ENCODE data around the gene NEK8.

Gene NEK8

GRCh38 chr17:28711723-28712031, 16.9 kb upstream of the NEK8 start, which contains the start of gene PROCA1:
TSS of gene PROCA1 (minus strand) at chr17:28711888. CDS start at chr17:28711660, 228 bp downstream.
- intact Hi-C loops (cut with DNase I; ENCODE audit: low total_unique reads): no loop called here
- DNase-seq: no peak
- peak within 1 kb of the TSS; percentile 90 to 98 for H3K27ac ChIP-seq
- H3K4me1 ChIP-seq: peaks cover 0 to 29% (median 20%) of the 10 kb centered on the region in 4 donors
- H3K9me3 ChIP-seq: no peaks in the 10 kb centered on the region
- TF ChIP-seq CTCF (IDR thresholded peaks at IDR 0.05): no peak
- peak within 1 kb of the TSS; percentile 60 to 72 for H3K4me3 ChIP-seq
- no peaks in the 10 kb centered on the region for H3K27me3 ChIP-seq
- peaks cover 11 to 26% (median 23%) of the 10 kb centered on the region in 3 donors for H3K36me3 ChIP-seq

GRCh38 chr17:28712032-28712704, 16.4 kb upstream of the NEK8 start:
- intact Hi-C loops (cut with DNase I; ENCODE audit: low total_unique reads): no loop called here

GRCh38 chr17:28712705-28713415, 15.7 kb upstream of the NEK8 start:
- Histone ChIP-seq H3K9me3 (no peaks in the 10 kb centered on the region), H3K27me3 (no peaks in the 10 kb centered on the region), H3K4me1 (peaks cover 0 to 32% (median 23%) of the 10 kb centered on the region in 4 donors), H3K36me3 (peaks cover 11 to 26% (median 23%) of the 10 kb centered on the region in 3 donors), H3K4me3 (no peak overlapping the region), H3K27ac (peak overlapping the region in 1 of 2 donors; percentile 98)
- TF ChIP-seq CTCF (IDR thresholded peaks at IDR 0.05): no peak
- intact Hi-C loops (cut with DNase I; ENCODE audit: low total_unique reads): no loop called here
- no peak for DNase-seq

More at GRCh38 chr17:28712032-28712704, 16.4 kb upstream of the NEK8 start:
- Histone ChIP-seq H3K36me3 (peaks cover 11 to 26% (median 23%) of the 10 kb centered on the region in 3 donors), H3K27me3 (no peaks in the 10 kb centered on the region), H3K27ac (peak overlapping the region; percentile 90 to 98), H3K9me3 (no peaks in the 10 kb centered on the region), H3K4me3 (peak overlapping the region; percentile 60 to 72), H3K4me1 (peaks cover 0 to 32% (median 22%) of the 10 kb centered on the region in 4 donors)
- TF ChIP-seq CTCF (IDR thresholded peaks at IDR 0.05): no peak
- DNase-seq: peak in 1 of 2 donors; percentile 38

GRCh38 chr17:28714281-28714680, 14.3 kb upstream of the NEK8 start:
- no peak for TF ChIP-seq CTCF (IDR thresholded peaks at IDR 0.05)
- no peak overlapping the region for H3K27ac ChIP-seq
- intact Hi-C loops (cut with DNase I; ENCODE audit: low total_unique reads): no loop called here

GRCh38 chr17:28715217-28715616, 13.4 kb upstream of the NEK8 start:
- no peak for TF ChIP-seq CTCF (IDR thresholded peaks at IDR 0.05)
- no peak overlapping the region for H3K27ac ChIP-seq
- H3K9me3 ChIP-seq: no peaks in the 10 kb centered on the region
- no peak overlapping the region for H3K4me3 ChIP-seq
- DNase-seq: no peak
- peaks cover 0 to 40% (median 37%) of the 10 kb centered on the region in 4 donors for H3K4me1 ChIP-seq
- peaks cover 11 to 26% (median 23%) of the 10 kb centered on the region in 3 donors for H3K36me3 ChIP-seq
- intact Hi-C loops (cut with DNase I; ENCODE audit: low total_unique reads): no loop called here
- no peaks in the 10 kb centered on the region for H3K27me3 ChIP-seq

More at GRCh38 chr17:28714281-28714680, 14.3 kb upstream of the NEK8 start:
- H3K4me1 ChIP-seq: peaks cover 0 to 43% (median 37%) of the 10 kb centered on the region in 4 donors
- DNase-seq: no peak
- H3K36me3 ChIP-seq: peaks cover 11 to 26% (median 23%) of the 10 kb centered on the region in 3 donors
- no peaks in the 10 kb centered on the region for H3K9me3 ChIP-seq
- no peaks in the 10 kb centered on the region for H3K27me3 ChIP-seq
- no peak overlapping the region for H3K4me3 ChIP-seq

Measured in tibial artery (tissue), 4 donors.